Omental fat pad (tissue), 4 donors: ENCODE data around the gene INPP5D. TPM values are rescaled to one million over a fixed set of nuclear protein-coding genes. Genes with fewer than 3 reads are reported as not detected.

Experiments used
- ATAC-seq: fragments of 150-250 bp; one replicate; pipeline ENCODE4 v1.9.1; 2016; ENCODE audit warnings: mild to moderate bottlenecking, moderate library complexity; ENCODE audit not compliant: low FRiP score
- DNase-seq: peaks from one replicate; pipeline ENCODE4 v3.0.0-alpha.2; 2019; ENCODE audit warnings: low spot score
- CTCF ChIP-seq, 3 donors: fragments of 450-650 bp; IDR thresholded peaks; one replicate each; pipeline ENCODE4 v1.5.1; 2016 to 2017; ENCODE audit warnings: antibody characterized with exemption in 3 of 3, mild to moderate bottlenecking in 3 of 3, moderate library complexity in 2 of 3
- total RNA-seq, 4 donors: library from RNA; depleted of rRNA; stranded (reverse); fragments of >200 nt; gene quantifications; one replicate each; pipeline ENCODE4 v1.1.0, GENCODE V29; 2016

The INPP5D gene
- total RNA-seq, 4 donors from 2014 or later = 17.9 to 55.8 (median 27.6) TPM

- DNase-seq = no peak
- TF ChIP-seq CTCF (IDR thresholded peaks at IDR 0.05) = no peak
- ATAC-seq = no peak
Observed at GRCh38 chr2:233087713-233088112, 27.6 kb downstream of the INPP5D start.

GRCh38 chr2:233088972-233089345 is 28.8 kb downstream of the INPP5D start:
- no peak for ATAC-seq
- no peak for DNase-seq
- no peak for TF ChIP-seq CTCF (IDR thresholded peaks at IDR 0.05)

- ATAC-seq (no peak), DNase-seq (no peak)
- TF ChIP-seq CTCF (IDR thresholded peaks at IDR 0.05) = no peak
Observed at GRCh38 chr2:233089851-233090250, 29.7 kb downstream of the INPP5D start.

GRCh38 chr2:233090879-233091278 is 30.7 kb downstream of the INPP5D start:
- no peak for TF ChIP-seq CTCF (IDR thresholded peaks at IDR 0.05)
- ATAC-seq (no peak), DNase-seq (no peak)

- no peak for TF ChIP-seq CTCF (IDR thresholded peaks at IDR 0.05)
- ATAC-seq = no peak
- no peak for DNase-seq
Observed at GRCh38 chr2:233091595-233092375, 31.6 kb downstream of the INPP5D start.

- TF ChIP-seq CTCF (IDR thresholded peaks at IDR 0.05) = no peak
- DNase-seq (no peak), ATAC-seq (no peak)
Observed at GRCh38 chr2:233092432-233093165, 32.5 kb downstream of the INPP5D start.

GRCh38 chr2:233093166-233093448 is 33.0 kb downstream of the INPP5D start:
- TF ChIP-seq CTCF (IDR thresholded peaks at IDR 0.05) = no peak
- no peak for ATAC-seq
- no peak for DNase-seq
